Measurements from ENCODE around the gene THSD7B. TPM values are rescaled to one million over a fixed set of nuclear protein-coding genes. Genes with fewer than 3 reads are reported as not detected.

THSD7B gene
- total and polyA plus RNA-seq, 3 donors from 2014 or later = 0.87 to 2.1 (median 1.1) TPM

GRCh38 chr2:137194111-137194510, 428.8 kb downstream of the THSD7B start:
- no peak overlapping the region for H3K27ac ChIP-seq
- H3K4me3 ChIP-seq = no peak overlapping the region
- no peaks in the 10 kb centered on the region for H3K36me3 ChIP-seq (ENCODE audit: low read depth, missing control alignments)
- intact Hi-C loops (cut with DNase I; ENCODE audit: low total_unique reads) = no loop called here
- WGBS, 2 donors = 28 to 59% methylated on average over 1 of the region's 1 CpG
- no peaks in the 10 kb centered on the region for H3K4me1 ChIP-seq
- H3K27me3 ChIP-seq = no peaks in the 10 kb centered on the region
- DNase-seq = no peak
- TF ChIP-seq POLR2A (IDR thresholded peaks at IDR 0.05) (no peak), CTCF (IDR thresholded peaks at IDR 0.05) (no peak)
- H3K9me3 ChIP-seq = no peaks in the 10 kb centered on the region

- Histone ChIP-seq H3K36me3 (ENCODE audit: low read depth, missing control alignments) (no peaks in the 10 kb centered on the region), H3K4me3 (no peak overlapping the region), H3K27ac (no peak overlapping the region), H3K9me3 (no peaks in the 10 kb centered on the region), H3K4me1 (no peaks in the 10 kb centered on the region), H3K27me3 (no peaks in the 10 kb centered on the region)
- TF ChIP-seq CTCF (IDR thresholded peaks at IDR 0.05) (no peak), POLR2A (IDR thresholded peaks at IDR 0.05) (no peak)
- intact Hi-C loops (cut with DNase I; ENCODE audit: low total_unique reads) = no loop called here
- no peak for DNase-seq
- 37 to 47% methylated on average over 1 of the region's 1 CpG for WGBS, 2 donors
Measured at GRCh38 chr2:137199751-137200150, 434.4 kb downstream of the THSD7B start.

GRCh38 chr2:137202318-137202717, 437.0 kb downstream of the THSD7B start:
- DNase-seq = no peak
- Histone ChIP-seq H3K9me3 (no peaks in the 10 kb centered on the region), H3K36me3 (ENCODE audit: low read depth, missing control alignments) (no peaks in the 10 kb centered on the region), H3K4me1 (no peaks in the 10 kb centered on the region), H3K27me3 (no peaks in the 10 kb centered on the region), H3K27ac (no peak overlapping the region), H3K4me3 (no peak overlapping the region)
- no peak for TF ChIP-seq POLR2A (IDR thresholded peaks at IDR 0.05)
- no peak for TF ChIP-seq CTCF (IDR thresholded peaks at IDR 0.05)
- intact Hi-C loops (cut with DNase I; ENCODE audit: low total_unique reads) = no loop called here
- 86% methylated on average over 4 of the region's 4 CpGs for WGBS, 2 donors

- 87 to 89% methylated on average over 3 of the region's 3 CpGs for WGBS, 2 donors
Measured at GRCh38 chr2:137205324-137205723, 440.0 kb downstream of the THSD7B start.

More at GRCh38 chr2:137205324-137205723, 440.0 kb downstream of the THSD7B start:
- H3K9me3 ChIP-seq = no peaks in the 10 kb centered on the region
- TF ChIP-seq CTCF (IDR thresholded peaks at IDR 0.05) (no peak), POLR2A (IDR thresholded peaks at IDR 0.05) (no peak)
- H3K4me1 ChIP-seq = no peaks in the 10 kb centered on the region
- H3K27ac ChIP-seq = no peak overlapping the region
- H3K4me3 ChIP-seq = no peak overlapping the region
- no peak for DNase-seq
- no peaks in the 10 kb centered on the region for H3K27me3 ChIP-seq
- intact Hi-C loops (cut with DNase I; ENCODE audit: low total_unique reads) = no loop called here
- no peaks in the 10 kb centered on the region for H3K36me3 ChIP-seq (ENCODE audit: low read depth, missing control alignments)
